G401 (cell line): Measurements from ENCODE around the gene LIN28B. TPM values are rescaled to one million over a fixed set of nuclear protein-coding genes. Genes with fewer than 3 reads are reported as not detected.
"Not testable (repeated sequence)": the region's sequence is repeated elsewhere in the genome, so short reads cannot be mapped to it uniquely, and the experiment has no call there.

Experiments
- DNase-seq: peaks from one replicate; pipeline ENCODE4 v3.0.0-alpha.2; 2015; ENCODE audit warnings: low spot score
- in situ Hi-C: cut with HindIII; loops from 2 replicates; pipeline ENCODE4 v1.10.0; 2016; ENCODE audit warnings: low sequenced_read_pairs, mixed read lengths
- total RNA-seq: library from RNA; depleted of rRNA; stranded (reverse); fragments of >200 nt; shearing (Covaris generic); gene quantifications from 2 replicates; pipeline ENCODE4 v1.2.3, GENCODE V29; 2014

The LIN28B gene
- total RNA-seq, 1 experiment from 2014 or later = 84.7 TPM

DNA sequence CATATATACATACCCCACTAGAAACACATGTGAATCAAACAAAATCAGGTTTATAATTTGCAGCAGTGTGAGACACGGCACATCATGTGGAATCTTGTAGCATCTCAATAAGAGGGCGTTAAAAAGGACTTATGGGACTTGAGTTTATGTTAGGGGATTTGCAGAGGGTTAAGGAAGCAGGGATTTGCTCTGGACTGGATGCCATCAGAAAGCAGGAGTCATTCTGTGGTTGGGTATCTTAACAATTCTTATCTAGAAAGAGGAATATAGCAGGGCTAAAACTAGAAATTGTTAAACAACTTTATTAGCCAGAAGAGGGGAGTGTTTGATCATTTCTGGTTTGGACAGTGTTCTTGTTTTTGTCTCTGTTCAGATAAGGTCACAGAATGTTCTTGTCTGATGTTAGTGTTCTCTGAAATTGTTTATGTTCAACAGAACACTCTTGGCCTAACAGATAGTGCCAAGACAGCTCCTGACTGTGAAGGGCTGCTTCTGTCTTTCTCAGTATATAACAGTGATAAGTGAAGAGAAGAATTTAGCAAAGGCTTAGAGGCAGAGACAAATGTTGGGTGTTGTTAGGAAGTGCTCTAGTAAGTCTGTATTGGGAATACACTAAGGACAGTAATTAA, 39.2 kb downstream of the LIN28B start:
- in situ Hi-C loops = no loop called here
- no peak for DNase-seq

DNA sequence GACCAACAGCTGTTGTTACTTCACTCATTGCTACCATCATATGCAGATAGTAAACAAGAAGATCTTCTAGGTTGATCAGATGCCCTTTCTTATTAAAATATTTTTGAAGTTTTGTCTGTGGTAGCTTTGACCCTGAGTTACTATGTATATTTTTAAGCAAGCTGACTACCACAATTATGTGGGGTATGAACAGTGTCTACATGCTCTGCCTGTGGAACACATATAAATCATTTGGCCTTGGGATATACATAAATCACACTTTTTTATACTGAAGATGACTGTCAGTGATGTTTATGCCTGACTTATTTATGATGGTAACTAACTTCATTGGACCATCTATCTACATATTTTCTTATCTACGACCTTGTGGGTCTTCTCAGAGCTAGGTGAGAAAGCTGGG, 44.2 kb downstream of the LIN28B start:
- in situ Hi-C loops = no loop called here
- no peak for DNase-seq

DNA sequence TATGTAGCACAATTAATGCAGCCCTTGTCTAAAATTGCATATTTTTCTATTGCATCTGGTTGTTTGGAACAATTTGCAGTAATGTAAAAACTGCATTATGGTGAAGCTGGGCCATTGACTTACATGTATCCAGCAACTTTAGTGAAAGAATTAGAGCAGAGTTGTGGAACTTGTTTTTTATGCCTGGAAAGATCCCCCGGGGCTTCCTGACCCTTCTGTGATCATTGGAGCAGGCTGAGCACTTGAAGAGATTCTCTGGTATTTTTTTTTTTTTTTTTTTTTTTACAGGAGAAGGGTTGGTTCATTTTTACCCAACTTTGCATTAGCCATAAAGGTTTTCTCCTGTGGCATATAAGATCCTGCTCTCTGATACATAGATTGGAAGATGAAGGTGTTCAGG, 45.0 kb downstream of the LIN28B start:
- in situ Hi-C loops = no loop called here
- DNase-seq = no peak

DNA sequence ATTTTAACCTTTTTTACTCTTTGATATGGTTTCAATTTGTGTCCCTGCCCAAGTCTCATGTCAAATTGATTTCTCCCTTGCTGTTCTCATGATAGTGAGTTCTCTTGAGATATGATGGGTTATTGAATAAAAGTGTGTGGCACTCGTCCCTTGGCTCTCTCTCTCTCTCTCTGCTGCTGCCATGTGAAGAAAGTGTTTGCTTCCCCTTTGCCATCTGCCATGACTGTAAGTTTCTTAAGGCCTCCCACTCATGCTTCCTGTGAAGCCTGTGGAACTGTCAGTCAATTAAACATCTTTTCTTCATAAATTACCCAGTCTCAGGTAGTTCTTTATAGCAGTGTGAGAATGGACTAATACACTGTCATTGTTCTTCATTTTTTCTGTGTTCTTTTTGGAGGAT, 48.5 kb downstream of the LIN28B start:
- in situ Hi-C loops = no loop called here
- DNase-seq = no peak

DNA sequence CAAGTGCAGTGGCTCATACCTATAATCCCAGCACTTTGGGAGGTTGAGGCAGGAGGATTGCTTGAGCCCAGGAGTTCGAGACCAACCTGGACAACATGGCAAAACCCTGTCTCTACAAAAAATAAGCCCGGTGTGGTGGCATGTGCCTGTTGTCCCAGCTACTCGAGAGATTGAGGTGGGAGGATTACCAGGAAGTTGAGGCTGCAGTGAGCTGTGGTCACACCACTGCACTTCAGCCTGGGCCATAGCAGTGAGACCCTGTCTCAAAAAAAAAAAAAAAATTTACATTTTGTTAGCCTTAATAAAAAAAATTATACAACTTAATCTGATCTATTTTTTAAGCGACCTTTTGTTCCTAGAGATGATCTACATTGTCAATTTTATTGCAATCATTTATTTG, 56.6 kb downstream of the LIN28B start:
- in situ Hi-C loops, DNase-seq: not testable (repeated sequence)

DNA sequence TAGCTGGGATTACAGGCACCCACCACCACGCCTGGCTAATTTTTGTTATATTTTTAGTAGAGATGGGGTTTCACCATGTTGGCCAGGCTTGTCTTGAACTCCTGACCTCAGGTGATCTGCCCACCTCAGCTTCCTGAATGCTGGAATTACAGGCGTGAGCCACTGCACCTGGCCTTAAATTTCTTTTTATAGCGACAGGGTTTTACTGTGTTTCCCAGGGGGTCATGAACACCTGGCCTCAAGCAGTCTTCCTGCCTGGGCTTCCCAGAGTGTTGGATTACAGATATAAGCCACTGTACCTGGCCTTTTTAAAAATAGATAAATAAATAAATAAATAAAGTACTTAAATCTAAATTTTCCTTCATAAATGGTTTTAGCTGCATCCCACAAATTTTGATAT, 57.5 kb downstream of the LIN28B start:
- DNase-seq = no peak
- in situ Hi-C loops = no loop called here

DNA sequence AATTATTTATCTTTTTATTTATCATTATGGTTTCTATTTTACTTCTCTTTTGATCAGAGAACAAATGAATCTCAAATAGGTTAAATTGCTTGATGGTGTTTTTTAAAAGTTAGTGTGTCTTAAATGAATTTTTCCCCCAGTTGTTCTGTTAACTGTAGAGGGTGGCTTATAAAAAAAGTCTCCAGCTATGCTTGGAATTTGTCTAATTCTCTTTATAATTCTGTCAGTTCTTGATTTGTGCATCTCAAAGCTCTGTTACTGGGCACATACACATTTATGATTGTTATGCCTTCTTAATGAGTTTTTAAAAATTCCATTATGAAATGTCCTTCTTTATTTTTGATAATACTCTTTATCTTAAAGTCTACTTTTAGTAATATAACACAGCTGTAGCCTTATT, 58.0 kb downstream of the LIN28B start:
- in situ Hi-C loops = no loop called here
- no peak for DNase-seq

DNA sequence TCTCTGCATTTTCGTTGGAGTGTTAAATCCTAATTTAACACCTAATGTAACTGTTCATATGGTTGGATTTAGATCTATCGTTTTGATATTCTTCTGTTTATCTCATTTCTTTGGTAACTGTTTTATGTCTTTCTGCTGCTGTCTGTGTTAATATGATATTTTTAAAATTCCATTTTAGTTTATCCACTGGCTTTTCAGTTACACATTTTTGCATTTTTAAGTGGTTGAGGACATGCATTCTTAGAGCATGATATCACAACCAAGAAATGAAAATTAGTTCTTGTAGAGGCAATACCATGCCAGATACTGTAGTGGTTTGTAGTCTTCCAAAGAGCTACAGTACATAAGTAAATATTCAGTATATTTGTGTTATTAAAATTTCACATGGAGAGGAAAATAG, 58.6 kb downstream of the LIN28B start:
- in situ Hi-C loops = no loop called here
- no peak for DNase-seq

DNA sequence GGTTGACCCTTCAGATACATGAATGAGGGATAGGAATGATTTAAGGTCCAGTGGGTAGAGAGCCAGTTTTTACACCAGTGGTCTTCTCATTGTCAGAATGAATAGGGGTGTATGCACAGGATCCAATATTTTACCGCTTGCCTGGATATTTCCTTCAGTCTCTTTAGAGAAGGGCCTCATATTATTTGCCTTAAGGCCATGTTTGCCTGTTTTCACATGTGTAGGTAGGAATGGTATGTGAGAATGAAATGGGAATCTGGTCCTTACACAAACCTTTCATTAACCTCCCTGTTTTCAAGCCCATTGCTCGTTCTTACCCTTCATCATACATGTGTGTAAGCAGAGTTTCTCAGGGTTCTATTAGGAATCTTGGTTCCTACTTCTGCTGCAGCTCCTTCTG, 62.4 kb downstream of the LIN28B start:
- in situ Hi-C loops = no loop called here
- DNase-seq = no peak

DNA sequence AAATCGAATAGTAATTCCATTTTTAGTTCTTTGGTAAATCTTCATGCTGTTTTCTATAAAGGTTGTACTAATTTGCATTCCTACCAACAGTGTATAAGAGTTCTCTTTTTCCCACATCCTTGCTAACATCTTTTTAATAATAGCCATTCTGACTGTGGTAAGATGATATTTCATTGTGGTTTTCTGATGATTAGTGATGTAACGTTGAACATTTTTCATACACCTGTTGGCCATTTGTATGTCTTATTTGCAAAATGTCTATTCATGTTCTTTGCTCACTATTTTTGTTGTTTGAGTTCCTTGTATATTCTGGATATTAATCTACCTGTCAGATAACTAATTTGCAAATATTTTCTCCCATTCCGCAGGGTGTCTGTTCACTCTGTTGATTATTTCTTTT, 64.5 kb downstream of the LIN28B start:
- DNase-seq = no peak
- in situ Hi-C loops = no loop called here

DNA sequence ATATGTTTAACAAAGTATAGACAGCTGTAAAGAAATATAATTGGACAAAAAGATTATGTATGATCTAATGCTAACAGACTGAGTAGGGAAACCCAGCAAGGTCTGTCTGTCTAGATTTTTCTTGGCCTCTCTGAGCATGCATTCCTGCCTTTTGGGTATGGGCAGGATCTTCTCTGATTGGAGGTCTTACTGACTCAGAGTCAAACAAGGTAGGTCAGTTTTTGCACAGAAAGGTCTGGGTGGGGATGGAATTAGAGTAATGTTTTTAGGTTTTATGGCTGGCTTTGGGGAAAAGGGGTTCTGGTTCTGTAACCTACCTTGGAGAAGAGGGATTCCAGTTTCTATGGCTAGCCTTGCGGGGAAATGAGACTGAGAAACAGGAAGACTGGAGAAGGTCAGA, 65.5 kb downstream of the LIN28B start:
- no peak for DNase-seq
- in situ Hi-C loops = no loop called here

DNA sequence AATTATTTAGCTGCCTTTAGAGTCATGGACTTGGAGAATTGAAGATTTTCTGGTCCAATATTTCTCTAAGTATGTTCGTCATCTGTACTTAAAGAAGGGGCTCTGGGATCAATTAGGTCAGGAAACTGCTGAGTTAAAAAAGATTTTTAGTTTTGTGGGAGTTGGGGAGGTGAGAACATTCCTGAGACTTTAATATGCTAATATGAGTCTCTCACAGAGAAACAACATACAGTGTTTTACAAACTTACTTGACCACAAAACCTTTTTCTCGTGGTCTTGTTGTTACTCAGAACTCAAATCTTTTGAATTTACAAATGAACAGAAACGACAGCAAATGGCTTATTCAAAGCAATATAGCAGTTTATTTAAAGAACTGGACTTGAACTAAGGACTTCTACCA, 67.9 kb downstream of the LIN28B start:
- DNase-seq = no peak
- in situ Hi-C loops = no loop called here

DNA sequence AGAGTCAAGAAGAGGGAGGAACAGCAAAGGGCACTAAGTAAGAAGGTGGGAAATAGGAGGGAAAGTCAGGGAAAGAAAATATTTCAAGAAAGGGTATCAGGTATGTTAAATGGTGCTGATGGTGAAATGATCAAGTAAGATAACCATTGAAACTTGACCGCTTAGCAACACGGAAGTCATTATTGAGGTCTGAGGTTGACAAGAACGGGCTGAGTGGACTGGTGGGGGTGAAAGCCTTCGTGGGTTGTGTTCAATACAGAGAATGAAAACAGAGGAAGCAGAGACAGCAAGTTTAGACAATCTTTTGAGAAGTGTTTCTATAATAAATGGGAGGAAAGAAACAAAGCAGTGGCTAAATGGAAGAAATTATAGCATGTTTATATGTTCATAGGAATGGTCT, 72.0 kb downstream of the LIN28B start:
- in situ Hi-C loops = no loop called here

DNA sequence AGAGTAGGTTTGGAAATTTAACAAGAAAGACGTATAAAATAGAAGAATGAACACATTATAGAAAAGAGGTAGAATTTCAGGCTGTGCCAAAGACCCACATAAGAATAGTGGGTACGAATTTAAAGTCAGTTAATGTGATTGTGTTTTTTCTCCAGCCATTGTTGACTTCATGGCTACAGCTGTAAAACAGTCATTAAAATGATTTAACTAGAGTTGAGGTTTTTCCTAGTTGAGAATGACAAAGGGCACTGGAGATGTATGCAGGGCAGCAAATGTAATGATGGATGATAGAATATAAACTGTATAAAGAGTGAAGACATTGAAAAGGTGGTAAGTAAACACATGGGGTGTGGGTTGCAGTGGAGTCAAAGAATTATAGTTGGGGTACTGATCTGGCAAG, 72.7 kb downstream of the LIN28B start:
- in situ Hi-C loops = no loop called here
- DNase-seq = no peak

More for the DNA sequence above, 72.0 kb downstream of the LIN28B start:
- DNase-seq = no peak

DNA sequence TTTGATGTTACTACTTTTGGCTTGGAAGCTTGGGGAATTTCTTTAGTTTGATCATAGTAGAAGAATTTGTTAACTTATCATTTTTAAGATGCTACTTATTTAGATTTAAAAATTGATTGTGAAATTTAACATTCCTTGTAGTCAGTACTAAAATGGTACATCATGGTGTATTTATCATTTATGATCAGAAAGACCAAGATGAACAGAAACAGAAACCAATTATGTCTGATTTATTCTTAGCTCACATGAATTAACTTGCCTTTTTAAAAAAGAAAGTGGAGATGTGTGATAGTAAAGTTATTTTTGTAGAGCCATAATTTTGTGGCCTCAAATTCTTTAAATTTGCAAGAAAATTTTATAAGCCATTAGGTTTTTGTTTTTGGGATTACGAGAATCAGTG, 77.6 kb downstream of the LIN28B start:
- in situ Hi-C loops = no loop called here
- no peak for DNase-seq

DNA sequence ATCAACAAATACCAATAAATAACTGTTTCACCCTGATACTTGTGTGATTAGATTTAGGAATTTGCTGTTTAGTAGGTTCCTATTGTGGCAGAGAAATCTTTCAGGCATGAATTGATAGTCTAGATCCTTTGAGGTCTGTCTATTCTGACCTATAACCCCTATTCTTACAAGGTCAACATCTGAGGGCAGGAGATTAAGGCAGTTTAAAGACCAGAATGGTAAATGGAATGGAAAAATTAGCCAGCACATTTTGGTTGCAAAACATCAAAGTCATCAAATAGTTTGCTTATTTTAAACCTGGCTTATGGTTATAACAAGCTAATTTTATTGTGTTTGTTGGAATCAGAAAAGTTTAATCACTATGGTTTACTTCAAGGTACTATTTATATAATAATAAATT, 78.4 kb downstream of the LIN28B start:
- no peak for DNase-seq
- in situ Hi-C loops = no loop called here

DNA sequence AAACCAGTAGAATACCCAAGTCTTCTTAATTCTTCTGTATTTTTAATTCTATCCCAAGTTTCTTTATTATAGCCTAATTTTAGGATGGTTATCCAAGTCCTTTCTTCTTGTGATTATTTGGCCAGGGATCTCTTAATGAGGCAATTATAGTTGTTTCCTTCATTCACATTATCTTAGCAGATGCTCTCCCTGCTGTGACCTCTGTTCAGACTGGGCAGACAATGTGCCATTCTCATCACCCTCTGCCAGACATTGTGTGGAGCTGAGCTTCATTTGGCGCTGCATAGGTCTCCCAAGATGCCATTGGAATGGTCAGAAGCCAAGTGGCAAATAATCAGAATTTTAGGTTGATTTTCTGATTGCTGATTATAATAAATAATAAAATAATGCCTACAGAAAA, 79.4 kb downstream of the LIN28B start:
- DNase-seq = peak; percentile 29
- in situ Hi-C loops = no loop called here

DNA sequence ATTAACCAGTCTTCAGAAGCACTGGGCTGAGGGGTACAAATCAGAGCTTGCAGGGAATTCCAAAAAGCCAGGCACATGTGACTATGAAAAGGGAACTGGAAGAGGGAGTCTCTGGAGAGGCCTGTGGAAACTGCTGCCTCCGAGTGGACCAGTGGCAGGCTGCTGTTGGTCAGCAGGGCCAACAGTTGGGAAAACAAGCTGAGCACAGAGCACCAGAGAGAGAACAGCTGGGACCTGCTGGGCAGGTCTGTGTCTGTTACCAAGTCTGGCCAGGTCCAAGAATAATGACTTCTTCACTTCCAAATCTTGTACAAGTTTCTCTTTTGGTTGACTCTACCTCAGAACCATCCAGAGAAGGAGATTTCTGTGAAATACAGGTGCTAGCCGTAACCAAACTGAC, 81.4 kb downstream of the LIN28B start:
- DNase-seq = peak; percentile 6
- in situ Hi-C loops = no loop called here

DNA sequence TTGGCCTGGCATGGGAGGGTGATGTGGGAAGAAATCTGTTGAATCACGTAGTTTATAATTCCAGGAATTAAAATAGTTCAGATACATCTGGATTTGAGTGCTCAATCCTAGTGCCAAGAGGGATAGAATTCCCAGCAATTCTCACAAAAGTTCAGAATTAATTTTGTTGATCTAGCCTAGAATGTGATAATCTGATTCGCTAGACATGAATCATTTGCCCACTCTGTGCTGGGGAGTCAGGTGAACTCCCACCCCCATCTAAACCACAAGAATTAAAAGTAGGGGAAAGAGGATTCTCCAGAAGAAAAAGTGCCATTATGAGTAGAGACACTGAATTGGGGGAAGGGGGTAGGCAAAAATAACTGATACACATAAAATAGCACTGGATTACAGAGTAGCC, 85.0 kb downstream of the LIN28B start:
- no peak for DNase-seq
- in situ Hi-C loops = no loop called here

DNA sequence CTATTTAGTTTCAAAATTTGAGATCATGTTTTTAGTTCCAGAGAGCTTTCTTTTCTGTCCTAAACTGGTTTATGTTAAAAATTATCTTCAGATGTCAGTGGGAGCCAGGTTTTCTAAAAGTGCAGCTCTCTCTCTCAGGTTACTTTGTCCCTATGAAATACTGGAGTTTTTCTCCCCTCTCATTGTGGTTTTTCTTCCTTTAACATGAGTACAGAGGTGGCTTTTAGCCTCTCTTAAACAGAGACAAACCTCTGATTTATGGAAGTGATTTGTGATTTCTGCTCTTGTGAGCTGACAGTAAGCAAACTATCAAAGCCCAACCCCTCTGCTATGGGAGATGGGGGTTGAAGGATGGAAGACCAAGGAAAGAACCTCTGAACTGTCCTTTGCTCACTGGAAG, 85.7 kb downstream of the LIN28B start:
- DNase-seq = no peak
- in situ Hi-C loops = no loop called here

DNA sequence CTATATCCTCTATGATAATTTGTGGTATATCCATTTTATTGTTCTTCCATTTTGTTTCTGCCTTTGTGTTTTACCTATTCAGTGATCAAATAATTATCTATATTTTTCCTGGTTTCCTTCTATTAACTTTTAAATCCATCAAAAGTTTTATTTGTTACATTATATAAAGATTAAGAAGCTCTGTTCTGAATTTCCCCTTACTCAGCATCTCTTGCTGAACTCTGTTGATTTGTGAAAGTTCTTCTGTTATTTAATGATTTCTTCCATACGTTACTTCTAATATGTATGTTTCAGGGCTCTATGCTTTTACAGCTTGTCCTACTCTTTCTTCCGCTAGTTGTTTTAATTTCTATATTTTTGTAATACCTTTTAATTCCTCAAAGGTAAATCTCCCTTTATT, 87.1 kb downstream of the LIN28B start:
- DNase-seq = no peak
- in situ Hi-C loops = no loop called here

DNA sequence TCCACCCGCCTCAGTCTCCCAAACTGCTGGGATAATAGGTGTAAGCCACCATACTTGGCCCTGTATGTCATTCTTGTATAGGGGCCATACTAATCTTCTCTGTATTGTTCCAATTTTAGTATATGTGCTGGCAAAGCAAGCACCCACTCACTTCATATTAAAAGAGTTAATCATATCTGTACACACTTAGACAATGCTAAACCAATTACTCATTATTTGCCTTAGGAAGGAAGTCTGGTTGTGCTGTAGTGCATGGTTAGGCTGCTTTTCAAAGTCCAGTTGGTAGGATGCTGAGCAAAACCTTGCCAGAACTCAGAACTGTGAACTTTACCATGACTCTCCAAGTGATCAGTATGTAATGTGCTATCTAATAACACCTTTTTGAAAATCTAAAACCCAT, 88.6 kb downstream of the LIN28B start:
- in situ Hi-C loops = no loop called here
- no peak for DNase-seq
